ENCODE measurements around the gene SLC25A41. TPM values are rescaled to one million over a fixed set of nuclear protein-coding genes. Genes with fewer than 3 reads are reported as not detected.

SLC25A41 gene
- total and polyA plus RNA-seq, 9 of the 15 experiments (the other 6 are each of a cell fraction or from before 2014, with no cell fraction given), result 0.08 to 4.2 (median 1.6) TPM

DNA sequence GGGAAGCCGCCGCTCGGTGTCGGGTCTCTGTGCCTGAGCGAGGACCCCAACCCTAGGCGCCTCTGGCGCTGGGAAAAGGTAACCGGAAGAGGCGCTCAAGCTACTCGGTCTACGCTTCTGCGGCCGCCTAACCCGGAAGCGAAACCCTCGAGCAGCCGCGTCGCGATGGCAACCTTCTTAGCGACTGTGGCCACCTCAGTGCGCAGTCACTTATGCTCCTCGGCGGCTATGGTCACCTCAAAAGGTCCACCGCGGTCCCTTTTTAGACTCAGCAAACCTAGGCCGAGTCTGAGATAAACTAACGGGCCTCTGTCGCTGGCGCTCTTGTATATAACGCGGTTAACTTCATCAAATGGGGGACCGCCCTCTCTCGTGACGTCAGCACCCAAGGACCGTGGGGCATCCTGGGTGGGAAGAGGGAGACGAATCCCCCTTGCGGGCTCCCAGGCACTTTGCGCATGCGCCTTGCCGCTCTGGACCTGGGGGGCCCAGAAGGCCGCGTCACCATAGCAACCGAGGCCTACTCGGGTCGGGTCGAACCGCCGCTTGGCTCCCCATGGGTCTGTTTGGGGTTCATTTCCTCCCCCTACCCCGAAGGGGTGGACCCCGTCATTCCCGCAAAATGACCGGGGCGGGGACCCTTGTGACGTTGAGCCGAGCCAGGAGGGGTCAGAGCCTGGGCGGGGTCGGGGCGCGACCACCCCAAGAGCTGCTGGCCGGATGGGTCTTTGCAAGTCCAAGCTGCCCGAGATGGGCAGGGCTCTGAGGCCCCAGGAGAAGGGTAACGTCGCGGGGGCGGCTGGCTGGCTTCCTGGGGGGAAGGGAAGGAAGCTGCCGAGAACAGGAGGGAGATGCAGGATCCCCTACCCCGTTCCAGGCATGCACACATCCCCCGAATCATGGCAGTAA lies 40.2 kb downstream of the SLC25A41 start, which contains the start of gene GTF2F1 (continued):
- TF ChIP-seq GABPB1 (CRISPR knock-in tag; IDR thresholded peaks at IDR 0.05) (peak; percentile 98), KLF10 (CRISPR knock-in tag; IDR thresholded peaks at IDR 0.05) (no peak), ZNF431 (CRISPR knock-in tag; IDR thresholded peaks at IDR 0.05) (no peak), PHB (CRISPR knock-in tag; IDR thresholded peaks at IDR 0.05) (no peak), ESRRA (IDR thresholded peaks at IDR 0.05; ENCODE audit: borderline replicate concordance, low read depth) (0 out of 2 replicates have a peak, but pooled peaks have one; percentile 28), ZKSCAN1 (IDR thresholded peaks at IDR 0.05; ENCODE audit: low read depth, low read length) (no peak; the same call in 1 of the 2 replicates), ZNF324 (CRISPR knock-in tag; IDR thresholded peaks at IDR 0.05) (no peak), SRF (CRISPR knock-in tag; IDR thresholded peaks at IDR 0.05) (no peak), SMARCA4 (IDR thresholded peaks at IDR 0.05) (no peak), JUN (IDR thresholded peaks at IDR 0.05; ENCODE audit: borderline replicate concordance, low read depth, low read length) (peak; percentile 6; the same call in 1 of the 2 replicates), JUN (CRISPR knock-in tag; IDR thresholded peaks at IDR 0.05; ENCODE audit: borderline replicate concordance) (no peak; the same call in 1 of the 2 replicates), ZBTB17 (CRISPR knock-in tag; IDR thresholded peaks at IDR 0.05) (0 out of 2 replicates have a peak, but pooled peaks have one; percentile 20), HLTF (IDR thresholded peaks at IDR 0.05) (no peak), ZNF384 (IDR thresholded peaks at IDR 0.05; ENCODE audit: low read depth, low read length) (no peak), NFE2L1 (tag; IDR thresholded peaks at IDR 0.05; ENCODE audit: borderline replicate concordance, low read depth) (no peak), TRIM24 (IDR thresholded peaks at IDR 0.05) (no peak), SOX6 (IDR thresholded peaks at IDR 0.05) (peak; percentile 2; the same call in 1 of the 2 replicates), RNF2 (IDR thresholded peaks at IDR 0.05) (0 out of 2 replicates have a peak, but pooled peaks have one; percentile 63), SMAD4 (CRISPR knock-in tag; conservative IDR thresholded peaks at IDR 0.05) (0 out of 2 replicates have a peak, but pooled peaks have one; percentile 57), CXXC5 (CRISPR knock-in tag; IDR thresholded peaks at IDR 0.05) (peak; percentile 86), ZNF764 (CRISPR knock-in tag; IDR thresholded peaks at IDR 0.05; ENCODE audit: low read depth) (no peak), EGR1 (conservative IDR thresholded peaks at IDR 0.05) (peak; percentile 91)
- TF ChIP-seq, protein P1, sequence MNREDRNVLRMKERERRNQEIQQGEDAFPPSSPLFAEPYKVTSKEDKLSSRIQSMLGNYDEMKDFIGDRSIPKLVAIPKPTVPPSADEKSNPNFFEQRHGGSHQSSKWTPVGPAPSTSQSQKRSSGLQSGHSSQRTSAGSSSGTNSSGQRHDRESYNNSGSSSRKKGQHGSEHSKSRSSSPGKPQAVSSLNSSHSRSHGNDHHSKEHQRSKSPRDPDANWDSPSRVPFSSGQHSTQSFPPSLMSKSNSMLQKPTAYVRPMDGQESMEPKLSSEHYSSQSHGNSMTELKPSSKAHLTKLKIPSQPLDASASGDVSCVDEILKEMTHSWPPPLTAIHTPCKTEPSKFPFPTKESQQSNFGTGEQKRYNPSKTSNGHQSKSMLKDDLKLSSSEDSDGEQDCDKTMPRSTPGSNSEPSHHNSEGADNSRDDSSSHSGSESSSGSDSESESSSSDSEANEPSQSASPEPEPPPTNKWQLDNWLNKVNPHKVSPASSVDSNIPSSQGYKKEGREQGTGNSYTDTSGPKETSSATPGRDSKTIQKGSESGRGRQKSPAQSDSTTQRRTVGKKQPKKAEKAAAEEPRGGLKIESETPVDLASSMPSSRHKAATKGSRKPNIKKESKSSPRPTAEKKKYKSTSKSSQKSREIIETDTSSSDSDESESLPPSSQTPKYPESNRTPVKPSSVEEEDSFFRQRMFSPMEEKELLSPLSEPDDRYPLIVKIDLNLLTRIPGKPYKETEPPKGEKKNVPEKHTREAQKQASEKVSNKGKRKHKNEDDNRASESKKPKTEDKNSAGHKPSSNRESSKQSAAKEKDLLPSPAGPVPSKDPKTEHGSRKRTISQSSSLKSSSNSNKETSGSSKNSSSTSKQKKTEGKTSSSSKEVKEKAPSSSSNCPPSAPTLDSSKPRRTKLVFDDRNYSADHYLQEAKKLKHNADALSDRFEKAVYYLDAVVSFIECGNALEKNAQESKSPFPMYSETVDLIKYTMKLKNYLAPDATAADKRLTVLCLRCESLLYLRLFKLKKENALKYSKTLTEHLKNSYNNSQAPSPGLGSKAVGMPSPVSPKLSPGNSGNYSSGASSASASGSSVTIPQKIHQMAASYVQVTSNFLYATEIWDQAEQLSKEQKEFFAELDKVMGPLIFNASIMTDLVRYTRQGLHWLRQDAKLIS (CRISPR knock-in tag; IDR thresholded peaks at IDR 0.05), result peak; percentile 45; the same call in 1 of the 2 replicates
- TF ChIP-seq, protein P2, sequence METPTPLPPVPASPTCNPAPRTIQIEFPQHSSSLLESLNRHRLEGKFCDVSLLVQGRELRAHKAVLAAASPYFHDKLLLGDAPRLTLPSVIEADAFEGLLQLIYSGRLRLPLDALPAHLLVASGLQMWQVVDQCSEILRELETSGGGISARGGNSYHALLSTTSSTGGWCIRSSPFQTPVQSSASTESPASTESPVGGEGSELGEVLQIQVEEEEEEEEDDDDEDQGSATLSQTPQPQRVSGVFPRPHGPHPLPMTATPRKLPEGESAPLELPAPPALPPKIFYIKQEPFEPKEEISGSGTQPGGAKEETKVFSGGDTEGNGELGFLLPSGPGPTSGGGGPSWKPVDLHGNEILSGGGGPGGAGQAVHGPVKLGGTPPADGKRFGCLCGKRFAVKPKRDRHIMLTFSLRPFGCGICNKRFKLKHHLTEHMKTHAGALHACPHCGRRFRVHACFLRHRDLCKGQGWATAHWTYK (CRISPR knock-in tag; IDR thresholded peaks at IDR 0.05), result 0 out of 2 replicates have a peak, but pooled peaks have one; percentile 33
